ENCODE measurements around the gene SCAMP1. TPM values are rescaled to one million over a fixed set of nuclear protein-coding genes. Genes with fewer than 3 reads are reported as not detected.

Gene SCAMP1
- total RNA-seq, 2 experiments from 2014 or later: 17.4 to 19.3 TPM

DNA sequence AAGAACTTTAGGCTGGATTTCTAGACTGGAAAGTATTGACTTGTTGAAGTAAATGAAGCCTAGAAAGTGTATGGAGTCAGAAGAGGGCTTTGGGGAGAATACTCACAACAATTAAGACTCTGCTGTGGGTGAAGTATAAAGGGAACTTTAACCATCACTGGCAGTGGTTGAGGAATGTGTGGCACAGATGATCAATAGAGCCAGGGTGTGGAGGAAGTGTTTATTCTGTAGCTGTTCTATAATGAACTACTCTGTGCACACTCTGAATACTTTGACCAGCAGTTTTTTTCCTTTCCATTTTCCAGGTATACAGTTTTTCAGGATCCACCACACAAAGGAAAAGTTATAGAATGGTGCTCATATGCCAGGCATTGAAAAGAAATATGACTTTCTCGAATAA is 106.7 kb downstream of the SCAMP1 start:
- peaks cover 7% of the 10 kb centered on the region for H3K36me3 Mint-ChIP-seq (ENCODE audit: low read depth)
- no peaks in the 10 kb centered on the region for H3K4me1 Mint-ChIP-seq
- ChIA-PET CTCF (no interaction called here), POLR2A (no interaction called here)
- no peak overlapping the region for H3K27ac Mint-ChIP-seq
- DNase-seq: no peak
- no peaks in the 10 kb centered on the region for H3K27me3 Mint-ChIP-seq
- no peak overlapping the region for H3K4me3 Mint-ChIP-seq
- peaks cover 3% of the 10 kb centered on the region for H3K9me3 Mint-ChIP-seq

DNA sequence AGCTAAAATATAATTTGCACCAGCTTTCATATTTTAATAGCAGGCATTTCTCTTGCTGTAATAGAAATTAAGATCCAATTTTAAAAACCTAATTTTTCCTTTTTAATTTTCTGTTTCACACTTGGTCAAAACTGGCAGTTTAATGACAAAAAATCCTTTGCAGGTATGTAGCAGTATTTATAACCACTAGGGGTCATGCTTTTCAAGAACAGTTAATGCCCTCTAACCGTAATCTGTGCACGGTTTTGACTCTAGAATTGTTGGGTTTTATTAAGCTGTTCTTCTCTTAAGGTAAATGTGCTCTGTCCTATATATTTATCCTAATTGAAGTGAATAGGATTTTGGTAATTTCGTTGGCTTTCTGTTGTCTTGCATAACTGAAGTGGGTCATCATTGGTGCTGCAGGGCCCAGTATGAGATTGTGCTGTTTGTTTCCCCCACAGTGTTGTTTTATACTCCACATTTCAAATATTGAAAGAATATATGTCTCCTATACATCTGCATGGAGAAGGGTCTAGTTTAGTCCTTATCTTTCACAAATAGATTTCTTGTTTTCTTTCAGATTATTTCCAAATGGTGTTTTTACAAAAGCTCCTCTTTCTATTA is 107.4 kb downstream of the SCAMP1 start:
- CTCF ChIA-PET: no interaction called here
- H3K27ac Mint-ChIP-seq: no peak overlapping the region
- no peak overlapping the region for H3K4me3 Mint-ChIP-seq
- peaks cover 7% of the 10 kb centered on the region for H3K36me3 Mint-ChIP-seq (ENCODE audit: low read depth)
- H3K9me3 Mint-ChIP-seq: peaks cover 3% of the 10 kb centered on the region
- H3K4me1 Mint-ChIP-seq: no peaks in the 10 kb centered on the region
- DNase-seq: no peak
- H3K27me3 Mint-ChIP-seq: no peaks in the 10 kb centered on the region
- POLR2A ChIA-PET: no interaction called here

- no peaks in the 10 kb centered on the region for H3K9me3 Mint-ChIP-seq
- no peaks in the 10 kb centered on the region for H3K36me3 Mint-ChIP-seq (ENCODE audit: low read depth)
- POLR2A ChIA-PET: no interaction called here
- CTCF ChIA-PET: no interaction called here
- H3K27me3 Mint-ChIP-seq: no peaks in the 10 kb centered on the region
- no peak overlapping the region for H3K4me3 Mint-ChIP-seq
- H3K4me1 Mint-ChIP-seq: no peaks in the 10 kb centered on the region
- no peak overlapping the region for H3K27ac Mint-ChIP-seq
- DNase-seq: no peak
These were observed 111.5 kb downstream of the SCAMP1 start for GRCh38 chr5:78471896-78472295.

DNA sequence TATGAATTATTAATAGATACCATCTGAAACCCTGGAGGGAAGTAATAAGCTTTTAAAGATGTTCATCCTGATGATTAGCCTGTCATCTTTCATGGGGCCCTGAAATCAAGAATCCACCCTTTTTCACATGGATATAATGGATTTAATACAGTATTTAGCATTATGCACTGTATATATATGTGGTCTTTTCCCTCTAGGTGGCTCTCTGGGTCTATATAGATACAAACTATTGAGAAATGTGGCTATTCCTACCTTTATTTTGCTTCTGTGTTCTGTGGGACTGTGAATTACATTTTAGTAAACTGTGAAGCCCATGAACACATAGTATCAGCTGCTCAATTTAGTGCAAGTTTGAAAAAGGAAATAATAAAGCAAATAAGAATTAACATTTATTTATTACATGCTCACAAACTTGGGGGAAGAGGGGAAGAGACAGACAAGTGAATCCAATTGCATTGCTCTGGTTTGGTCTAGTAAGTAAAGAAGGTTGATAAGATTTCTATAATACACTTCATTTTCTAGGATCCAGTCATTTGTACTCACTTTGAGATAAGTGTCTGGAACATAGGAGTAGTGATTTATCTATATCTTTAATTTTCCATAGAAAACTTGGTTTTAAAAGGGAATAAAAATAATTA is 112.2 kb downstream of the SCAMP1 start:
- Mint-ChIP-seq H3K4me3 (no peak overlapping the region), H3K4me1 (no peaks in the 10 kb centered on the region), H3K27me3 (no peaks in the 10 kb centered on the region), H3K36me3 (ENCODE audit: low read depth) (no peaks in the 10 kb centered on the region), H3K27ac (no peak overlapping the region), H3K9me3 (no peaks in the 10 kb centered on the region)
- CTCF ChIA-PET: no interaction called here
- no peak for DNase-seq
- POLR2A ChIA-PET: no interaction called here

- H3K27ac Mint-ChIP-seq: no peak overlapping the region
- no peak overlapping the region for H3K4me3 Mint-ChIP-seq
- CTCF ChIA-PET: interaction anchor here (0.7 kb wide), 1 partner anchor 495 kb away, joined by 3 read pairs; no protein-coding TSS in a partner anchor
- DNase-seq: no peak
- no peaks in the 10 kb centered on the region for H3K4me1 Mint-ChIP-seq
- no peaks in the 10 kb centered on the region for H3K36me3 Mint-ChIP-seq (ENCODE audit: low read depth)
- no peaks in the 10 kb centered on the region for H3K27me3 Mint-ChIP-seq
- no peaks in the 10 kb centered on the region for H3K9me3 Mint-ChIP-seq
- POLR2A ChIA-PET: no interaction called here
These were observed 113.3 kb downstream of the SCAMP1 start for GRCh38 chr5:78473751-78474150.

GRCh38 chr5:78475370-78475769 is 115.0 kb downstream of the SCAMP1 start:
- ChIA-PET CTCF (interaction anchor here (0.7 kb wide), 1 partner anchor 224 kb away, joined by 3 read pairs; no protein-coding TSS in a partner anchor), POLR2A (no interaction called here)
- H3K4me3 Mint-ChIP-seq: no peak overlapping the region
- H3K36me3 Mint-ChIP-seq (ENCODE audit: low read depth): no peaks in the 10 kb centered on the region
- no peak for DNase-seq
- H3K27me3 Mint-ChIP-seq: no peaks in the 10 kb centered on the region
- H3K4me1 Mint-ChIP-seq: no peaks in the 10 kb centered on the region
- H3K27ac Mint-ChIP-seq: no peak overlapping the region
- H3K9me3 Mint-ChIP-seq: no peaks in the 10 kb centered on the region

DNA sequence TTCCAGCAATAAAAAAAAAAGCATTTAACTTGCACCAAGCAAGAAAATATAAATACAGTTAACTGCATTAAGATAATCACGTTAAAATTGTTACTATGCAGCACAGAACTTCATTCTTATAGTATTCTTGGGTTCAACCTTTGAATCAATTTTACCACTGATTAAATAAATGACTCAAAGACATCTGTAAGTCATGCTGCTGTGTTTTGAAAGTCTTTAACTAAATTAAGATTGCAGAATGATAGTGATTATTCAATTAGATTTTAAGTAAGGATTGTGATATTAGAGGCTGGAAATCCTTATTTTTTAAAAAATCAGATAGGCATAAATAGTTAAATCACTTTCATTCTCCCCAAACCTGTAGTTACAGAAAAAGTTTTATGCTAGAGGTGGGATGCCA is 116.4 kb downstream of the SCAMP1 start:
- no peaks in the 10 kb centered on the region for H3K36me3 Mint-ChIP-seq (ENCODE audit: low read depth)
- H3K4me1 Mint-ChIP-seq: no peaks in the 10 kb centered on the region
- no peaks in the 10 kb centered on the region for H3K9me3 Mint-ChIP-seq
- no peak for DNase-seq
- ChIA-PET POLR2A (no interaction called here), CTCF (no interaction called here)
- no peak overlapping the region for H3K27ac Mint-ChIP-seq
- H3K4me3 Mint-ChIP-seq: no peak overlapping the region
- no peaks in the 10 kb centered on the region for H3K27me3 Mint-ChIP-seq

- peaks cover 18% of the 10 kb centered on the region for H3K4me1 Mint-ChIP-seq
These were observed 122.5 kb downstream of the SCAMP1 start for GRCh38 chr5:78482948-78483347.

DNA sequence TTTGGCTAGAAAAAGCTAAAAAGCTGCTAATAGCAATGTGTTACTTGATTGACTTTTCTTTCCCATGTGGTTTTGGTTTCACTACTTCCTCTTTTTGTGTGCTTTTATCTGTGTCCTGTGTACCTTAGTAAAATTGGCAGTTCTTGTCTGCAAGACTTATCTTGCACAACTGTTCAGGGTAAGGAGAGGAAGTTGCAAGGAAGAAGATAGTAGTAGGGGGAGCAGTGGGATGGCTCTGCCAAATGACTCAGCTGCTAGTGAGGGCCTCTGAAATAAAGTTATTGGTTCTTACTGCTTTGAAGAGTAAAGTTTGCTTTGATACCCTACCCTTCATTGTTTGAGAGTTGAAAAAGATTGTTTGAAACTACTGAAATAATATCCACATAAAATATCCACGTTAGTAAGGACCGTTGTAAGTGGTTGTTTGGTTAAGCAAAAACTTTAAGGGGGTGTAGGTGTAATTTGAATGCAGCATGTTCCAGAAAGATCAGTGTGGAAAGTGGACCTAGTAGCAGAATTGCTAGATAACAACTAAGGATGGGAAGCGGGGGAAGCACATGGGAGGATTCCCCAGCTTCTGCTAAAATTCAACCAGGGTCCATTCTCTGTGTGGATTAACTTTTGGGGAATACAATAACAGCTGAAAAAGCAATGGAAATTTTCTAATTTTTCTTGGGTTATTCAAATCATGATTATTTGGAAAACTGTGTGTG is 123.5 kb downstream of the SCAMP1 start:
- Mint-ChIP-seq H3K4me3 (no peak overlapping the region), H3K4me1 (peaks cover 18% of the 10 kb centered on the region), H3K36me3 (ENCODE audit: low read depth) (peaks cover 6% of the 10 kb centered on the region), H3K27me3 (no peaks in the 10 kb centered on the region), H3K9me3 (no peaks in the 10 kb centered on the region), H3K27ac (no peak overlapping the region)
- ChIA-PET CTCF (no interaction called here), POLR2A (no interaction called here)
- DNase-seq: no peak

More at GRCh38 chr5:78482948-78483347, 122.5 kb downstream of the SCAMP1 start:
- H3K27ac Mint-ChIP-seq: no peak overlapping the region
- H3K27me3 Mint-ChIP-seq: no peaks in the 10 kb centered on the region
- no peak overlapping the region for H3K4me3 Mint-ChIP-seq
- no peak for DNase-seq
- H3K9me3 Mint-ChIP-seq: no peaks in the 10 kb centered on the region
- peaks cover 6% of the 10 kb centered on the region for H3K36me3 Mint-ChIP-seq (ENCODE audit: low read depth)
- ChIA-PET CTCF (no interaction called here), POLR2A (no interaction called here)

DNA sequence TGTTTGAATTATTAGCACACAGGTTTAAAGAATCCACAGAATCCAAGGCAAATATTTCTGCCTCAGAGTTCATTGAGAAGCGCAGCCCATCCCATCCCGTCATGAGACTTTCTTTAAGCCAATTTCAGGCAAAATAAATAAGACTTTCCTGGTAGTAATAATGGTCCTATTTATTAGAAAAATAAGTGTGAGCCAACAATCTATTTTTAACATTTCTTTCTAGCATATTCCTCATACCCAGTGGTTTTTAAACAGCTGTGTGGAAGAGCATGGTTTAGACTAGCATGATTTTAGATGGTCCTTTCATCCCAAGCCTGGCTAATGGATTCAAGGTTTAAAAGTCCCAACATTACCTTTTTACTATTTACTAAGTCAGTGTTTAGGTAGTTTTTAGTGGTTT is 125.8 kb downstream of the SCAMP1 start:
- CTCF ChIA-PET: interaction anchor here (1.0 kb wide), 1 partner anchor 23 kb away, joined by 3 read pairs; no protein-coding TSS in a partner anchor

DNA sequence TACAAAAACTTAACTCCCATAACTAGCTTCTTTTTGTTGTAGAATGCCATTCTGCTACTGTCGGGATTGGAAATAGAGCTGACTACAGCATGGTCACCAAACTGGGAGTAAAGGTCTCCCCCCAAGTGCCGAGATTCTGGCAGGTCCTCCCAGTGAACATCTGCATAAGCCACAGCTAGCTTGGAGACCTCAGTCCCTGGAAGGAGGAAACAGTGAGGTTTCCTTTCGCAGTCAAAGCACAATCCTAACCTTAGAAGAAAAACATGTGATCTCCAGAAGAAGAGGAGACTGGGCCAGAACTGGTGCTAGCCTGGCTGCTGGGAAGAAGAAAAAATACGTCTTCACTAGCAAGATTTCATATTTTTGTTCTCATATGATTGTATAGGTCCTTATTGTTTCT is 127.4 kb downstream of the SCAMP1 start:
- Mint-ChIP-seq H3K9me3 (no peaks in the 10 kb centered on the region), H3K27ac (no peak overlapping the region), H3K4me3 (no peak overlapping the region), H3K4me1 (peaks cover 17% of the 10 kb centered on the region), H3K36me3 (ENCODE audit: low read depth) (peaks cover 5% of the 10 kb centered on the region), H3K27me3 (no peaks in the 10 kb centered on the region)
- POLR2A ChIA-PET: no interaction called here
- CTCF ChIA-PET: interaction anchor here (0.6 kb wide), 1 partner anchor 202 kb away, joined by 3 read pairs; no protein-coding TSS in a partner anchor
- no peak for DNase-seq

More for the DNA sequence above, 125.8 kb downstream of the SCAMP1 start:
- Mint-ChIP-seq H3K27me3 (no peaks in the 10 kb centered on the region), H3K4me3 (no peak overlapping the region), H3K9me3 (no peaks in the 10 kb centered on the region), H3K36me3 (ENCODE audit: low read depth) (peaks cover 6% of the 10 kb centered on the region), H3K27ac (no peak overlapping the region), H3K4me1 (peaks cover 18% of the 10 kb centered on the region)
- POLR2A ChIA-PET: no interaction called here
- DNase-seq: no peak

GRCh38 chr5:78490709-78491485 is 130.5 kb downstream of the SCAMP1 start:
- DNase-seq: no peak
- Mint-ChIP-seq H3K9me3 (no peaks in the 10 kb centered on the region), H3K27me3 (no peaks in the 10 kb centered on the region), H3K36me3 (ENCODE audit: low read depth) (no peaks in the 10 kb centered on the region), H3K4me3 (no peak overlapping the region), H3K27ac (no peak overlapping the region), H3K4me1 (no peaks in the 10 kb centered on the region)
- CTCF ChIA-PET: no interaction called here
- POLR2A ChIA-PET: no interaction called here

DNA sequence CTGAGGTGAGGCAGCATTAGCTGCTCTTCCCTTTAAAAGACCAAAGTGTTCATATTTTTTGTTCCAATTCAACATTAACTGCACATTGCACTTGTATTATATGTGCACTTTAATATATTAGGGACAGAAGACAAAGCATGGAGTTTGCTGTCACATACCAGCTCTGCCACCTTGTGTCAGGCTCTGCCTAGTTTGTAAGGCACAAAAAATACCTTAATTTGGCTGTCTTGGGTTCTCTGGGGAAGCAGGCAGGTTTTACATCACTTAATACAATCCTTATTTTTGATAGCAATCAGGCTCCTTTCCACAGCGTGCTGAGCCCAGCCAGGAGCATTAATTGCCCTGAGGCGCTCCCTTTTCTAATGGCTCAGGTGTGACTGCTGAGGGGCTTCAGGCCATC is 131.8 kb downstream of the SCAMP1 start:
- Mint-ChIP-seq H3K4me3 (no peak overlapping the region), H3K9me3 (no peaks in the 10 kb centered on the region), H3K36me3 (ENCODE audit: low read depth) (no peaks in the 10 kb centered on the region), H3K4me1 (no peaks in the 10 kb centered on the region), H3K27ac (no peak overlapping the region), H3K27me3 (peaks cover 6% of the 10 kb centered on the region)
- POLR2A ChIA-PET: no interaction called here
- CTCF ChIA-PET: no interaction called here
- no peak for DNase-seq

Data from activated CD4-positive, alpha-beta T cell treated with anti-CD3 and anti-CD28 coated beads, Interleukin-2, amount 10 ng/mL, durations not matched to agents 7 days and 5 days (primary cell).